Smooth muscle cell (in vitro differentiated cells): ENCODE results near the gene PDE1A. TPM values are rescaled to one million over a fixed set of nuclear protein-coding genes. Genes with fewer than 3 reads are reported as not detected.

Source experiments
- DNase-seq: peaks from one replicate; lab custom pipeline; 2025; ENCODE audit not compliant: unreplicated experiment; lab: John Stamatoyannopoulos, UW
- H2AFZ ChIP-seq: fragments of 200-600 bp; sonication (generic); 2 replicates; pipeline ENCODE4 v1.6.0; 2016; ENCODE audit warnings: antibody characterized with exemption, low read depth, mild to moderate bottlenecking
- H3F3A ChIP-seq: fragments of 200-600 bp; sonication (generic); 2 replicates; pipeline ENCODE4 v1.6.0; 2017; ENCODE audit warnings: antibody characterized with exemption, low read depth
- H3K27ac ChIP-seq: fragments of 200-600 bp; sonication (generic); 2 replicates; pipeline ENCODE4 v1.5.1; 2016; ENCODE audit warnings: low read depth, mild to moderate bottlenecking
- H3K27me3 ChIP-seq: fragments of 200-600 bp; sonication (generic); 2 replicates; pipeline ENCODE4 v1.6.1; 2016; ENCODE audit warnings: low read depth, mild to moderate bottlenecking
- H3K36me3 ChIP-seq: fragments of 200-600 bp; sonication (generic); 2 replicates; pipeline ENCODE4 v1.5.1; 2016; ENCODE audit warnings: low read depth
- H3K4me1 ChIP-seq: fragments of 200-600 bp; sonication (generic); 2 replicates; pipeline ENCODE4 v1.5.1; 2016; ENCODE audit warnings: low read depth
- H3K4me2 ChIP-seq: fragments of 200-600 bp; sonication (generic); 2 replicates; pipeline ENCODE4 v1.6.0; 2016; ENCODE audit warnings: mild to moderate bottlenecking
- H3K4me3 ChIP-seq: fragments of 200-600 bp; sonication (generic); 2 replicates; pipeline ENCODE4 v1.5.1; 2016; ENCODE audit warnings: mild to moderate bottlenecking
- H3K79me2 ChIP-seq: fragments of 200-600 bp; sonication (generic); 2 replicates; pipeline ENCODE4 v1.6.0; 2016; ENCODE audit warnings: low read depth, mild to moderate bottlenecking
- H3K9ac ChIP-seq: fragments of 200-600 bp; sonication (generic); 2 replicates; pipeline ENCODE4 v1.6.0; 2016; ENCODE audit warnings: low read depth
- H3K9me3 ChIP-seq: fragments of 200-600 bp; sonication (generic); replicated peaks from 2 replicates; pipeline ENCODE4 v1.5.1; 2016; ENCODE audit warnings: low read depth
- H4K20me1 ChIP-seq: fragments of 200-600 bp; sonication (generic); 2 replicates; pipeline ENCODE4 v1.6.0; 2016; ENCODE audit warnings: low read depth
- WGBS: methylation state at CpG from one replicate; pipeline ENCODE4 v1.1.7; 2016; ENCODE audit warnings: low lambda C conversion rate; 5-methylcytosine and 5-hydroxymethylcytosine counted together
- polyA plus RNA-seq: library from polyadenylated mRNA; unstranded; fragments of >200 nt; fragmentation: Nextera tagmentation; extraction: Ambion mirVana; gene quantifications from 2 replicates; pipeline ENCODE4 v1.2.1, GENCODE V29; 2016
- total RNA-seq: library from RNA; depleted of rRNA; stranded (reverse); fragments of >200 nt; gene quantifications from 2 replicates; pipeline ENCODE4 v1.2.3, GENCODE V29; 2014
- TF ChIP-seq, protein P1 (sequence below): fragments of 200-600 bp; sonication (generic); IDR thresholded peaks from 2 replicates; pipeline ENCODE4 v1.5.1; 2017; ENCODE audit warnings: borderline replicate concordance, mild to moderate bottlenecking, antibody characterized with exemption; ENCODE audit not compliant: insufficient read depth, poor library complexity, severe bottlenecking

PDE1A gene
- total and polyA plus RNA-seq, 2 experiments from 2014 or later: 0.58 to 0.96 TPM

DNA sequence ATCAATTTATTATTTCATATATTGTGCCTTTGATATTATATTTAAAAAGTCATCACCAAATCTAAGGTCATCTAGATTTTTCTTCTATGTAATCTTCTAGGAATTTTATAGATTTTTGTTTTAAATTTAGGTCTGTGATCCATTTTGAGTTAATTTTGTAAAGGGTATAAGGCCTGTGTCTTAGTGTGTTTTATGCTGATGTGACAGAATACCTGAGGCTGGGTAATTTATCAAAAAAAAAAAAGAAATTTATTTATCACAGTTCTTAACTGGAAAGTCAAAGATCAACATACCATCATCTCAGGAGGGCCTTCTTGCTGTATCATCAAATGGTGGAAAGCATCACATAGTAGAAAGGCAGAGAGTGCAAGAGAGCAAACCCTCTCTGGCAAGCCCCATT is 216.2 kb downstream of the PDE1A start:
- no peaks in the 10 kb centered on the region for H3K27me3 ChIP-seq
- H3K4me3 ChIP-seq: no peak overlapping the region
- H3F3A ChIP-seq: no peaks in the 10 kb centered on the region
- no peaks in the 10 kb centered on the region for H3K4me1 ChIP-seq
- H3K9me3 ChIP-seq: no peaks in the 10 kb centered on the region
- TF ChIP-seq, protein P1, sequence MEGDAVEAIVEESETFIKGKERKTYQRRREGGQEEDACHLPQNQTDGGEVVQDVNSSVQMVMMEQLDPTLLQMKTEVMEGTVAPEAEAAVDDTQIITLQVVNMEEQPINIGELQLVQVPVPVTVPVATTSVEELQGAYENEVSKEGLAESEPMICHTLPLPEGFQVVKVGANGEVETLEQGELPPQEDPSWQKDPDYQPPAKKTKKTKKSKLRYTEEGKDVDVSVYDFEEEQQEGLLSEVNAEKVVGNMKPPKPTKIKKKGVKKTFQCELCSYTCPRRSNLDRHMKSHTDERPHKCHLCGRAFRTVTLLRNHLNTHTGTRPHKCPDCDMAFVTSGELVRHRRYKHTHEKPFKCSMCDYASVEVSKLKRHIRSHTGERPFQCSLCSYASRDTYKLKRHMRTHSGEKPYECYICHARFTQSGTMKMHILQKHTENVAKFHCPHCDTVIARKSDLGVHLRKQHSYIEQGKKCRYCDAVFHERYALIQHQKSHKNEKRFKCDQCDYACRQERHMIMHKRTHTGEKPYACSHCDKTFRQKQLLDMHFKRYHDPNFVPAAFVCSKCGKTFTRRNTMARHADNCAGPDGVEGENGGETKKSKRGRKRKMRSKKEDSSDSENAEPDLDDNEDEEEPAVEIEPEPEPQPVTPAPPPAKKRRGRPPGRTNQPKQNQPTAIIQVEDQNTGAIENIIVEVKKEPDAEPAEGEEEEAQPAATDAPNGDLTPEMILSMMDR: no peak
- H3K36me3 ChIP-seq: no peaks in the 10 kb centered on the region
- H3K9ac ChIP-seq: no peak overlapping the region
- no peak overlapping the region for H2AFZ ChIP-seq
- no peak for DNase-seq
- H3K4me2 ChIP-seq: no peak overlapping the region
- no peaks in the 10 kb centered on the region for H4K20me1 ChIP-seq
- H3K27ac ChIP-seq: no peak overlapping the region
- H3K79me2 ChIP-seq: no peaks in the 10 kb centered on the region

DNA sequence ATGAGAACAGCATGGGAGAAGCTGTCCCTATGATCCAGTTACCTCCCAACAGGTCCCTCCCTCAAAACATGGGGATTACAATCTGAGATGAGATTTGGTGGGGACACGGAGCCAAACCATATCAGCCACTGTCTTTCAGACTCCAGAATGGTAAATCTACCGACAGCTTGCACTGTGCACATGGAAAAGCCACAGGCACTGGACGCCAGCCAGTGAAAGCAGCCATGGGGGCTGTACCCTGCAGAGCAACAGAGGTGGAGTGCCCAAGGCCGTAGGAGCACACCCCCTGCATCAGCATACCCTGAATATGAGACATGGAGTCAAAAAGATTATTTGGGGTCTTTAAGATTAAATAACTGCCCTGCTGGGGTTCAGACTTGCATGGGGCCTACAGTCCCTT is 218.4 kb downstream of the PDE1A start:
- no peaks in the 10 kb centered on the region for H3K9me3 ChIP-seq
- no peaks in the 10 kb centered on the region for H3K27me3 ChIP-seq
- no peaks in the 10 kb centered on the region for H3K79me2 ChIP-seq
- no peak for DNase-seq
- H4K20me1 ChIP-seq: no peaks in the 10 kb centered on the region
- H3K9ac ChIP-seq: no peak overlapping the region
- H2AFZ ChIP-seq: no peak overlapping the region
- no peak overlapping the region for H3K27ac ChIP-seq
- TF ChIP-seq, protein P1: no peak
- no peak overlapping the region for H3K4me2 ChIP-seq
- 96% methylated on average over 4 of the region's 4 CpGs for WGBS
- H3K4me3 ChIP-seq: no peak overlapping the region
- no peaks in the 10 kb centered on the region for H3K4me1 ChIP-seq
- H3K36me3 ChIP-seq: no peaks in the 10 kb centered on the region
- H3F3A ChIP-seq: no peaks in the 10 kb centered on the region

DNA sequence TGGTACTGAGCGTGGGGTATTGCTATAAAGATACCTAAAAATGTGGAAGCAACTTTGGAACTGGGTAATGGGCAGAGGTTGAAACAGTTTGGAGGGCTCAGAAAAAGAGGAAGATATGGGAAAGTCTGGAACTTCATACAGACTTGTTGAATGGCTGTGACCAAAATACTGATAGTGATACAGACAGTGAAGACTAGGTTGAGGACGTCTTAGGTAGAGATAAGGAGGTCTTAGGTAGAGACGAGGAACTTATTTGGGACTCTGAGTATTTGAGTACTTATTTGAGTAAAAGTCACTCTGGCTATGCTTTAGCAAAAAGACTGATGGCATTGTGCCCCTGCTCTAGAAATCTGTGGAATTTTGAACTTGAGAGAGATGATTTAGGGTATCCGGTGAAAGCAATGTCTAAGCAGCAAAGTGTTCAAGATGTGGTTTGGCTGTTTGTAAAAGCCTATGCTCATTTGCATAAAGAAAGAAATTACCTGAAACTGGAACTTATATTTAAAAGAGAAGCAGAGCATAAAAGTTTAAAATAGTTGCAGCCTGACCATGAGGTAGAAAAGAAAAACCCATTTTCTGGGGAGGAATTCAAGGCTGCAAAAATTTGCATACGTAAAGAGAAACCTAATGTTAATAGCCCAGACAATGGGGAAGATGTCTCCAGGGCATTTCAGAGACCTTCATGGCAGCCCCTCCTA is 219.6 kb downstream of the PDE1A start:
- no peaks in the 10 kb centered on the region for H3K79me2 ChIP-seq
- WGBS: 96% methylated on average over 5 of the region's 5 CpGs
- no peak overlapping the region for H3K27ac ChIP-seq
- no peaks in the 10 kb centered on the region for H3K27me3 ChIP-seq
- no peaks in the 10 kb centered on the region for H3K36me3 ChIP-seq
- H4K20me1 ChIP-seq: no peaks in the 10 kb centered on the region
- TF ChIP-seq, protein P1: no peak
- no peak for DNase-seq
- no peak overlapping the region for H3K4me3 ChIP-seq
- no peaks in the 10 kb centered on the region for H3F3A ChIP-seq
- no peak overlapping the region for H3K4me2 ChIP-seq
- H3K9ac ChIP-seq: no peak overlapping the region
- no peaks in the 10 kb centered on the region for H3K9me3 ChIP-seq
- H2AFZ ChIP-seq: no peak overlapping the region
- no peaks in the 10 kb centered on the region for H3K4me1 ChIP-seq

DNA sequence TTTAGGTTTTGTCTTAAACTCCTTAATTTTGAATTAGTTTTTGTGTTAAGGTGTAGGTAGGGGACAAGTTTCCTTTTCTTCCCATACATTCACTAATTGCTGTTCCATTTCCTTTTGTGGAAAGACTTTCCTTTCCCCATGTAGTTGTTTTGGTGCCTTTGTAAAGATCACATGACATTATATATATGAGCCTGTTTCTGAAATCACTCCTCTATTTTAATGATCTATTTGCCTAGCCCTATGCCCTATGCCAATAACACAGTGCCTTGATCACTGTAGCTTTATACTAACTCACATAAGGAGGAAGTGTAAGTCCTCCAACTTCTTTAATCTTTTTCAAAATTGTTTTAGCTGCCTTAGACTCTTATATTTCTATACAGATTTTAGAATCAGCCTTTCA is 229.3 kb downstream of the PDE1A start:
- Histone ChIP-seq H3K9ac (no peak overlapping the region), H3K4me1 (no peaks in the 10 kb centered on the region), H3K36me3 (no peaks in the 10 kb centered on the region), H3K79me2 (no peaks in the 10 kb centered on the region), H3K27me3 (no peaks in the 10 kb centered on the region), H3K4me2 (no peak overlapping the region), H3K9me3 (no peaks in the 10 kb centered on the region), H2AFZ (no peak overlapping the region), H4K20me1 (no peaks in the 10 kb centered on the region), H3K27ac (no peak overlapping the region), H3K4me3 (no peak overlapping the region), H3F3A (no peaks in the 10 kb centered on the region)
- no peak for DNase-seq
- TF ChIP-seq, protein P1: no peak
